ENCODE data around the gene MFAP2. TPM values are rescaled to one million over a fixed set of nuclear protein-coding genes. Genes with fewer than 3 reads are reported as not detected.
"Not testable (repeated sequence)": the region's sequence is repeated elsewhere in the genome, so short reads cannot be mapped to it uniquely, and the experiment has no call there.

The MFAP2 gene
- total RNA-seq, 1 donor from 2014 or later, result 260 TPM

GRCh38 chr1:16944038-16944437 lies 36.4 kb downstream of the MFAP2 start:
- no peaks in the 10 kb centered on the region for H3K9me3 Mint-ChIP-seq (ENCODE audit: low read depth)
- no peak for TF ChIP-seq CTCF (IDR thresholded peaks at IDR 0.05)
- H3K36me3 Mint-ChIP-seq (ENCODE audit: low read depth), result peaks cover 2% of the 10 kb centered on the region
- no peak for DNase-seq (ENCODE audit: low spot score)
- no peak overlapping the region for H3K4me3 Mint-ChIP-seq (ENCODE audit: unreplicated experiment)
- H3K4me1 Mint-ChIP-seq (ENCODE audit: low read depth), result no peaks in the 10 kb centered on the region
- H3K27ac Mint-ChIP-seq (ENCODE audit: unreplicated experiment), result no peak overlapping the region
- H3K27me3 Mint-ChIP-seq (ENCODE audit: low read depth), result no peaks in the 10 kb centered on the region

DNA sequence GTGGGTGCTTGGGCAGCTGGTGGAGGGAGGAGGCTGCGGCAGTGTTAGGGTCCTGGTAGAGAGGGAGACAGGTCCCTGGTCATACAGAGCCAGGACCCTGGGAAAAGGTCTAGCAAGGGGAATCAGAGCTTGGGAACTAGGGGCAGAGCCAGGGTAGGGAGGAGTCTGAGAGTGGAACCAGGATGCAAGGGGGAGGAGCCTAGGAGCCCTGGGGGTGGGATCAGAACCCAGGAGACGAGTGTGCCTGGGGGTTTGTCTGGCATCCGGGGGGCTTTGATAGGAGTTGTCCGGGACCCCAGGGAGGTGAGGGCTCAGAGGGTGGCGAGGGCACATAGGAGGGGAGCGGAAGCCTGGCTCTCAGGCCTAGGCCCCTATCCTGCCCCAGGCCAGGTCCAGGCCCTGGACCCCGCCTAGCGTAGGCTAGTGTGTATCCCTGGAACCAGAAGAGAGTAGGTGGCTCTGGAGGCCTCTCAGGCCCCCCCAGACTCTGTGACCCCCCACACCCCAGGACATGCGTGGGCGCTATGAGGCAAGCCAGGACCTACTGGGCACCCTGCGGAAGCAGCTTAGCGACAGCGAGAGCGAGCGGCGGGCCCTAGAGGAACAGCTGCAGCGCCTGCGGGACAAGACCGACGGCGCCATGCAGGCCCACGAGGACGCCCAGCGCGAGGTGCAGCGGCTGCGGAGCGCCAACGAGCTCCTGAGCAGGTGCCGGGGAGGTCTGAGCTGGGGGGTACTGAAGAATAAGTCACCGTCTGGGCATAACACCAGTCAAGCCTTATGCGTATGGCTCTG lies 40.8 kb downstream of the MFAP2 start:
- H3K4me3 Mint-ChIP-seq (ENCODE audit: unreplicated experiment); H3K36me3 Mint-ChIP-seq (ENCODE audit: low read depth); DNase-seq (ENCODE audit: low spot score); H3K27ac Mint-ChIP-seq (ENCODE audit: unreplicated experiment); H3K4me1 Mint-ChIP-seq (ENCODE audit: low read depth); H3K27me3 Mint-ChIP-seq (ENCODE audit: low read depth); H3K9me3 Mint-ChIP-seq (ENCODE audit: low read depth): not testable (repeated sequence)

GRCh38 chr1:16938351-16939321 lies 41.8 kb downstream of the MFAP2 start:
- no peaks in the 10 kb centered on the region for H3K9me3 Mint-ChIP-seq (ENCODE audit: low read depth)
- no peak overlapping the region for H3K4me3 Mint-ChIP-seq (ENCODE audit: unreplicated experiment)
- no peak for DNase-seq (ENCODE audit: low spot score)
- H3K4me1 Mint-ChIP-seq (ENCODE audit: low read depth), result no peaks in the 10 kb centered on the region
- peaks cover 1% of the 10 kb centered on the region for H3K36me3 Mint-ChIP-seq (ENCODE audit: low read depth)
- no peaks in the 10 kb centered on the region for H3K27me3 Mint-ChIP-seq (ENCODE audit: low read depth)
- no peak for TF ChIP-seq CTCF (IDR thresholded peaks at IDR 0.05)
- no peak overlapping the region for H3K27ac Mint-ChIP-seq (ENCODE audit: unreplicated experiment)

DNA sequence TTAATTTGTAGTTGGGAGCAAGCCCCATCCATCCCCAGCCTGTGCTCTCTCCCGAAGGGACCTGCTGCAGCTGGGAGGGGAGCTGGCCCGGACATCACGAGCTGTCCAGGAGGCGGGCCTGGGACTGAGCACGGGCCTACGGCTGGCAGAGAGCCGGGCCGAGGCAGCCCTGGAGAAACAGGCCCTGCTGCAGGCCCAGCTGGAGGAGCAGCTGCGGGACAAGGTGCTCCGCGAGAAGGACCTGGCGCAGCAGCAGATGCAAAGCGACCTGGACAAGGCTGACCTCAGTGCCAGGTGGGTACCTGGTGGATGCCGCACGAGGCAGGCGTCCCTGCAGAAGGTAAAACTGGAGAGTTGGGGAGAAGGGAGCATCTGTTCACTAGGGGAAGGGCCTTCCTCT lies 43.8 kb downstream of the MFAP2 start:
- H3K4me1 Mint-ChIP-seq (ENCODE audit: low read depth); DNase-seq (ENCODE audit: low spot score); H3K27ac Mint-ChIP-seq (ENCODE audit: unreplicated experiment); H3K4me3 Mint-ChIP-seq (ENCODE audit: unreplicated experiment); H3K36me3 Mint-ChIP-seq (ENCODE audit: low read depth); H3K27me3 Mint-ChIP-seq (ENCODE audit: low read depth); H3K9me3 Mint-ChIP-seq (ENCODE audit: low read depth): not testable (repeated sequence)

DNA sequence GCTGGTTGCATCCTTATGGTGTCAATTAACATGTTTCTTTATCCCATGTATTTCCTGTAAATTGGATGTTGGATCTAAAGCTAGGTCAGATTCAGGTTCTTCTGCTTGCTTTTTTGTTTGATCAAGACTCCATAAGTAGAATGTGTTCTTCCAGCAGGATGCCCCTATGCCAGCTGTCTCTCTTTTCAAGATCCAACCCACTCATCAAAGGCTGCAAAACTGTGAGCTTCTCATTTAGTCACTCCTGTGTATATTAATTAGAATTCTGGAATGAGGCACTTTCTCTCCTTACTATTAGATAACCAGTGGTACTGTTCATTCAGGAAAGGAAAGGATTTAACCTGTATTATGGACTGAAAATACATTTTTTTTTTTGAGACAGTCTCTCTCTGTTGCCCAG lies 46.5 kb downstream of the MFAP2 start:
- not testable (repeated sequence) for H3K4me1 Mint-ChIP-seq (ENCODE audit: low read depth); H3K36me3 Mint-ChIP-seq (ENCODE audit: low read depth); H3K27ac Mint-ChIP-seq (ENCODE audit: unreplicated experiment); H3K27me3 Mint-ChIP-seq (ENCODE audit: low read depth); H3K4me3 Mint-ChIP-seq (ENCODE audit: unreplicated experiment); H3K9me3 Mint-ChIP-seq (ENCODE audit: low read depth); DNase-seq (ENCODE audit: low spot score)

GRCh38 chr1:16931206-16931934 lies 49.0 kb downstream of the MFAP2 start:
- H3K4me3 Mint-ChIP-seq (ENCODE audit: unreplicated experiment); H3K4me1 Mint-ChIP-seq (ENCODE audit: low read depth); H3K36me3 Mint-ChIP-seq (ENCODE audit: low read depth); H3K27ac Mint-ChIP-seq (ENCODE audit: unreplicated experiment); H3K27me3 Mint-ChIP-seq (ENCODE audit: low read depth); H3K9me3 Mint-ChIP-seq (ENCODE audit: low read depth); DNase-seq (ENCODE audit: low spot score): not testable (repeated sequence)

GRCh38 chr1:16929146-16930041 lies 51.0 kb downstream of the MFAP2 start:
- DNase-seq (ENCODE audit: low spot score); H3K27me3 Mint-ChIP-seq (ENCODE audit: low read depth); H3K4me3 Mint-ChIP-seq (ENCODE audit: unreplicated experiment); H3K9me3 Mint-ChIP-seq (ENCODE audit: low read depth); H3K36me3 Mint-ChIP-seq (ENCODE audit: low read depth); H3K27ac Mint-ChIP-seq (ENCODE audit: unreplicated experiment); H3K4me1 Mint-ChIP-seq (ENCODE audit: low read depth): not testable (repeated sequence)

All from chondrocyte (in vitro differentiated cells).